ENCODE measurements around the gene ARR3. TPM values are rescaled to one million over a fixed set of nuclear protein-coding genes. Genes with fewer than 3 reads are reported as not detected.
"Not testable (repeated sequence)": the region's sequence is repeated elsewhere in the genome, so short reads cannot be mapped to it uniquely, and the experiment has no call there.

Gene ARR3
- total RNA-seq = not detected

GRCh38 chrX:70268034-70268433 is at the start of gene ARR3:
ARR3 (plus strand) TSS chrX:70268334; CDS start chrX:70269386, 1,052 bp downstream.
- Mint-ChIP-seq H3K27me3 (no peaks in the 10 kb centered on the region), H3K4me1 (no peaks in the 10 kb centered on the region), H3K9me3 (ENCODE audit: low read depth) (no peaks in the 10 kb centered on the region), H3K27ac (no peak within 1 kb of the TSS), H3K36me3 (ENCODE audit: low read depth) (no peaks in the 10 kb centered on the region), H3K4me3 (no peak within 1 kb of the TSS)
- intact Hi-C loops (cut with DNase I, micrococcal nuclease) = no loop called here
- ChIA-PET POLR2A (no interaction called here), CTCF (interaction anchor here (0.7 kb wide), 1 partner anchor 314 kb away, joined by 3 read pairs; no protein-coding TSS in a partner anchor)
- no peak for ATAC-seq
- DNase-seq = no peak

DNA sequence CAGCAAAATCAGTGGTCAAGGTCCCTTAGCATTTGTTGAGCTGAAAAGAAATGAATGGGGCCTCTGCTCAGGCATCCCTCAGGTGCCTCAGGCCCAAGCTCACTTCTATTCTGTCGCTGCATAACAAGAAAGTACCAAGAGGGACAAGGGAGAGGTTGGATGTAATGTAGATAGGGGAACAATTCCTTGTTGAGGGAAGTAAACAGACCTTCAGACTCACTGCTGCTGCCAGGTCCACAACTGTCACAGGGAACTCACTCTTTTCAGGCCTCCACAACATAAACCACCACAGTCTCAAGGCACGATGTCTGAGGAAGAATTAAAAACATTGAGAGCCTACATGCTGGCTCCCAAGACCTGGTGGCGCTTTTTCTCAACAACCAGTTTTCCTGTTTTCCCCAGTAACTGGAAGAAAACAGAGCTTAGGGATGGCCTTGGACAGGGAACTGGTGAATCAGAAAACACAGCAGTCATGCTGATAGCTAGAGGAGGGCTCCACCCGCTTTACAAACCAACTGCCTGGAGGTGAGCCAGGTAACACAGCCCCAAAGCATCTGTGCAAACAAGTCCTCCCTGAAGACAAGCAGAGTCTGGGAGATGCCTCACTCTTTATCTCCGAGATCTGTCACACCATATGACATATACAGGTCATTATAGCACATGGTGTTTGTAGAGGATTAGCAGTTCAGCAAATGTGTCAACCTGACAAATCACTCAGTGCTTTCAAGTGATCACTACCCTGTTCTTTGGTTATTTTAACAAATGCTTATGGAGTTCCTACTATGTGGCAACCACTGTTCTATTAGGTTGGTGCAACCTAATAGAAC is 48.0 kb upstream of the ARR3 start:
- ATAC-seq = no peak
- CTCF ChIA-PET = interaction anchor here (0.6 kb wide), 1 partner anchor 61 kb away, joined by 4 read pairs; no protein-coding TSS in a partner anchor
- Mint-ChIP-seq H3K9me3 (ENCODE audit: low read depth) (no peaks in the 10 kb centered on the region), H3K36me3 (ENCODE audit: low read depth) (no peaks in the 10 kb centered on the region), H3K27me3 (no peaks in the 10 kb centered on the region), H3K4me1 (no peaks in the 10 kb centered on the region), H3K27ac (no peak overlapping the region), H3K4me3 (no peak overlapping the region)
- intact Hi-C loops (cut with DNase I, micrococcal nuclease) = no loop called here
- DNase-seq = no peak
- POLR2A ChIA-PET = no interaction called here

DNA sequence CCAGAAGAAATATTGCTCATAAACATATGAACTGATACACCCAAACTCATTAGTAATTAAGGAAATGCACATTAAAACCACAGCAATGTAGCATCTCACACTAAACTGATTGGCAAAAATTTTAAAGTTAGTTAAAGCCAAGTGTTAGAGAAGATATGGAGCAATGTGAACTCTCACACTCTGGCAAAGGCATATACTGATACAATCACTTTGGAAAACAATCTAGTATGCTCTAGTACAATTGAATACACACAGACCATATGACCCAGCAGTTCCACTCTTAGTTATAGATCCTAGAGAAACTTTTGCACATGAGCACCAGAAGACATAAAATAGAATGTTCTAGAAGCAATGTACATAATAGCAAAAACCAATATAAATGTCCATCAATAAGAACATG is 42.1 kb upstream of the ARR3 start:
- Mint-ChIP-seq H3K27me3 (no peaks in the 10 kb centered on the region), H3K36me3 (ENCODE audit: low read depth) (no peaks in the 10 kb centered on the region), H3K27ac (no peak overlapping the region), H3K4me1 (no peaks in the 10 kb centered on the region), H3K9me3 (ENCODE audit: low read depth) (no peaks in the 10 kb centered on the region), H3K4me3 (no peak overlapping the region)
- CTCF ChIA-PET = no interaction called here
- POLR2A ChIA-PET = no interaction called here
- intact Hi-C loops (cut with DNase I, micrococcal nuclease) = no loop called here
- DNase-seq (no peak), ATAC-seq (no peak)

- CTCF ChIA-PET = no interaction called here
- POLR2A ChIA-PET = interaction anchor here (0.6 kb wide), 1 partner anchor 46 kb away, joined by 5 read pairs; no protein-coding TSS in a partner anchor
- intact Hi-C loops (cut with DNase I, micrococcal nuclease) = no loop called here
- no peak for DNase-seq
- Mint-ChIP-seq H3K9me3 (ENCODE audit: low read depth) (no peaks in the 10 kb centered on the region), H3K4me3 (no peak overlapping the region), H3K36me3 (ENCODE audit: low read depth) (no peaks in the 10 kb centered on the region), H3K27me3 (no peaks in the 10 kb centered on the region), H3K27ac (no peak overlapping the region), H3K4me1 (no peaks in the 10 kb centered on the region)
- ATAC-seq = no peak
Measured at GRCh38 chrX:70226687-70227086, 41.4 kb upstream of the ARR3 start.

DNA sequence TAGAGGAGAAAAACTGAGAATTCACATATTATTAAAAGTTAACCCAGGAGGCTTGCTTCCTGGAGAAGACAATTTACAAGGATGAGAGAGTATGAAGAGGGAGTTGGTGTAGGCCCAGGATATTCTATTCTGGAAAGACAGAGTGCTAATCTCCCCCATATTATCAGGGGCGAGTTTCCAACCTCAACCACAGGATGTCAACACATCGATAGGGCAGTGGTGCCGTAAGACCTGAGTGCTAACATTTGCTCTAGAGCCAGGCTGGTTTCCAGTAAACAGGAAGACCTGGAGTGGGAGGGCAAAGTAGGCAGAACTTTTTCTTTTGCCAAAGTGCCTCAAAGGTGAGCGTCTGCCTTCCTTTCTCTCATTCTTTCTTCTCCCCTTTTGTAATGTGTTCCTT is 36.5 kb upstream of the ARR3 start:
- DNase-seq (no peak), ATAC-seq (no peak)
- peaks cover 10% of the 10 kb centered on the region for H3K4me1 Mint-ChIP-seq
- H3K27ac Mint-ChIP-seq = no peak overlapping the region
- H3K9me3 Mint-ChIP-seq (ENCODE audit: low read depth) = no peaks in the 10 kb centered on the region
- H3K4me3 Mint-ChIP-seq = no peak overlapping the region
- H3K27me3 Mint-ChIP-seq = no peaks in the 10 kb centered on the region
- POLR2A ChIA-PET = no interaction called here
- H3K36me3 Mint-ChIP-seq (ENCODE audit: low read depth) = no peaks in the 10 kb centered on the region
- CTCF ChIA-PET = no interaction called here
- intact Hi-C loops (cut with DNase I, micrococcal nuclease) = no loop called here

DNA sequence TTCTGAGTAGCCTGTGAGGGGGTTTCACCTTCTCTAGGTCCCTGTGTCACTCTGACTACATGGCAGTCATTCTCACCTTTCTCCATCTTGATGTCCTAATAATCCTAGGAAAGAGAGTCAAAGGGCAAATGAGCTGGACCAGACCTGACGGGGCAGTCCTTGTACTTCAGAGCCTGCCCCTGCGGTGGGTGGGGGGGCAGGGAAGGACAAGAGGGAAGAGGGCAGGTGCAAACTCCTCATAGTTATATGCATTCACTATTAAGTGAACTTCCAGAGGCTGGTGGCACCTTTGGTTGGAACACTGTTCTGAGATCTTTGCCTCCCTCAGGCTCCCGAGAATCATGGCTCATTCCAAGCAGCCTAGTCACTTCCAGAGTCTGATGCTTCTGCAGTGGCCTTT is 33.8 kb upstream of the ARR3 start, which contains the start of gene AWAT1:
TSS of gene AWAT1 (plus strand) at position 301 of the 400 bp plus-strand sequence. CDS start at position 342, 41 bp downstream.
- POLR2A ChIA-PET = no interaction called here
- Mint-ChIP-seq H3K4me1 (peaks cover 19% of the 10 kb centered on the region), H3K27ac (no peak within 1 kb of the TSS), H3K27me3 (no peaks in the 10 kb centered on the region), H3K4me3 (no peak within 1 kb of the TSS), H3K36me3 (ENCODE audit: low read depth) (no peaks in the 10 kb centered on the region), H3K9me3 (ENCODE audit: low read depth) (no peaks in the 10 kb centered on the region)
- CTCF ChIA-PET = no interaction called here
- DNase-seq (no peak), ATAC-seq (no peak)
- intact Hi-C loops (cut with DNase I, micrococcal nuclease) = no loop called here

- CTCF ChIA-PET = no interaction called here
- intact Hi-C loops (cut with DNase I, micrococcal nuclease) = no loop called here
Measured at GRCh38 chrX:70240751-70241150, 27.4 kb upstream of the ARR3 start.

GRCh38 chrX:70241501-70241900 is 26.6 kb upstream of the ARR3 start:
- DNase-seq (no peak), ATAC-seq (no peak)
- intact Hi-C loops (cut with DNase I, micrococcal nuclease) = no loop called here
- peaks cover 13% of the 10 kb centered on the region for H3K4me1 Mint-ChIP-seq
- H3K4me3 Mint-ChIP-seq = no peak overlapping the region
- no peaks in the 10 kb centered on the region for H3K9me3 Mint-ChIP-seq (ENCODE audit: low read depth)
- no peaks in the 10 kb centered on the region for H3K36me3 Mint-ChIP-seq (ENCODE audit: low read depth)
- H3K27ac Mint-ChIP-seq = no peak overlapping the region
- CTCF ChIA-PET = no interaction called here
- POLR2A ChIA-PET = no interaction called here
- H3K27me3 Mint-ChIP-seq = no peaks in the 10 kb centered on the region

More at GRCh38 chrX:70240751-70241150, 27.4 kb upstream of the ARR3 start:
- no peak overlapping the region for H3K27ac Mint-ChIP-seq
- H3K9me3 Mint-ChIP-seq (ENCODE audit: low read depth) = no peaks in the 10 kb centered on the region
- ATAC-seq (no peak), DNase-seq (no peak)
- POLR2A ChIA-PET = no interaction called here
- peaks cover 13% of the 10 kb centered on the region for H3K4me1 Mint-ChIP-seq
- no peaks in the 10 kb centered on the region for H3K27me3 Mint-ChIP-seq
- H3K4me3 Mint-ChIP-seq = no peak overlapping the region
- H3K36me3 Mint-ChIP-seq (ENCODE audit: low read depth) = no peaks in the 10 kb centered on the region

DNA sequence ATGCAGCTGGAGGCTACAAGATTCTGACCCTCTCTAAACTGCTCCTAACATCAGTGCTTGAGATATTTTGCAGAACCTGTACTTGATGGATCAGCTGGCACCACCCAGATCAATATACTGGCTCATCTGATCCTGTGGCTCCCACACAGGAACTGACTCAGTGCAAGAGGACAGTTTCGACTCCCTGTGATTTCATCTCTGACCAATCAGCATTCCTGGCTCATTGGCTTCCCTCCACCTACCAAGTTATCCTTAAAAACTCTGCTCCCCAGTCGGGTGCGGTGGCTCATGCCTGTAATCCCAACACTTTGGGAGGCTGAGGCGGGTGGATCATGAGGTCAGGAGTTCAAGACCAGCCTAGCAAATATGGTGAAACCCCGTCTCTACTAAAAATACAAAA is 24.5 kb upstream of the ARR3 start:
- H3K36me3 Mint-ChIP-seq (ENCODE audit: low read depth); CTCF ChIA-PET; H3K27ac Mint-ChIP-seq; H3K4me1 Mint-ChIP-seq; DNase-seq; H3K4me3 Mint-ChIP-seq; POLR2A ChIA-PET; ATAC-seq; H3K9me3 Mint-ChIP-seq (ENCODE audit: low read depth); H3K27me3 Mint-ChIP-seq; intact Hi-C loops (cut with DNase I, micrococcal nuclease): not testable (repeated sequence)

DNA sequence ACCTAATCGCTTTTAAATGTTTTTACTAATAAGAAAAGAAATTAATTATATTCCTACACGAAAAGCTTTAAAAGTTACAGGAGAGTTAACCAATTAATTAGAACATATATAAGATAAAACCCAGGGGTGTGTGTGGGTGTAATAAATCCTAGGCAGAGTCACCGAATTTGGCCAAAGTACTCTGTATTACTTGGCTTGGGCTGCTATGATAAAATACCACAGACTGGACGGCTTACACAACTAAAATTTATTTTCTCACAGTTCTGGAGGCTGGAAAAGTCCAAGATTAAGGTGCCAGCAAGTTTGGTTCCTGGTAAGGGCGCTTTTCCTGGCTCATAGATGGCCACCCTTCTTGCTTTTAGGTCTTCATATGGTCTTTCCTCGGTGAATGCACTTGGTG is 23.3 kb upstream of the ARR3 start:
- Mint-ChIP-seq H3K27ac (no peak overlapping the region), H3K4me3 (no peak overlapping the region), H3K27me3 (no peaks in the 10 kb centered on the region), H3K9me3 (ENCODE audit: low read depth) (no peaks in the 10 kb centered on the region), H3K36me3 (ENCODE audit: low read depth) (no peaks in the 10 kb centered on the region), H3K4me1 (peaks cover 3% of the 10 kb centered on the region)
- intact Hi-C loops (cut with DNase I, micrococcal nuclease) = no loop called here
- POLR2A ChIA-PET = no interaction called here
- DNase-seq (no peak), ATAC-seq (no peak)
- CTCF ChIA-PET = no interaction called here

DNA sequence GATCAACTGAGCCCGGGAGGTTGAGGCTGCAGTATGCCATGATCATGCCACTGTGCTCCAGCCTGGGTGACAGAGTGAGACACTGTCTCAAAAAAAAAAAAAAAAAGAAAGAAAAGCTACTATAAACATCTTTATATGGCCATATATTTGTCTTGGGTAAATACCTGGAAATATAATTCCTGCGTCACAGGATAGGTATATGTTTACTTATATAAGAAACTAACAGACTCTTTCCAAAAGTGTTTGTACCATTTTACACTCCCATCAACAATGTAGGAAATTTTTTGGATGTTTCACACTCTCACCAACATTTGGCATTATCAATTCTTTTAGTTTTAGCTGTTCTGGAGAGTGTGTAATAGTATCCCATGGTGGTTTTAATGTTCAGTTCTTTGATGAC is 20.9 kb upstream of the ARR3 start:
- CTCF ChIA-PET = no interaction called here
- POLR2A ChIA-PET = no interaction called here
- Mint-ChIP-seq H3K4me3 (no peak overlapping the region), H3K4me1 (no peaks in the 10 kb centered on the region), H3K27me3 (no peaks in the 10 kb centered on the region), H3K9me3 (ENCODE audit: low read depth) (no peaks in the 10 kb centered on the region), H3K27ac (no peak overlapping the region), H3K36me3 (ENCODE audit: low read depth) (no peaks in the 10 kb centered on the region)
- intact Hi-C loops (cut with DNase I, micrococcal nuclease) = no loop called here
- DNase-seq (no peak), ATAC-seq (no peak)

GRCh38 chrX:70252491-70252890 is 15.6 kb upstream of the ARR3 start:
- Mint-ChIP-seq H3K36me3 (ENCODE audit: low read depth) (peaks cover 2% of the 10 kb centered on the region), H3K9me3 (ENCODE audit: low read depth) (no peaks in the 10 kb centered on the region), H3K27ac (peak overlapping the region; percentile 92), H3K4me3 (no peak overlapping the region), H3K4me1 (peaks cover 25% of the 10 kb centered on the region), H3K27me3 (no peaks in the 10 kb centered on the region)
- no peak for DNase-seq
- no peak for ATAC-seq
- intact Hi-C loops (cut with DNase I, micrococcal nuclease) = no loop called here
- ChIA-PET CTCF (interaction anchor here (1.4 to 1.6 kb wide), 2 partner anchors 10 to 55 kb away, joined by 4 read pairs; no protein-coding TSS in a partner anchor), POLR2A (no interaction called here)
